Caco-2 (cell line): Measurements from ENCODE around the gene PLA2G4F. TPM values are rescaled to one million over a fixed set of nuclear protein-coding genes. Genes with fewer than 3 reads are reported as not detected.

Experiments
- BruUV-seq: library from RNA; stranded (reverse); fragments of 400-500 nt; replicated peaks from 2 replicates; lab custom pipeline; 2021; lab: Mats Ljungman, UMichigan
- CTCF ChIA-PET: fragments of 300-600 bp; sonication (Branson Sonifier 250); formaldehyde crosslinking; loops from one replicate; lab custom pipeline; 2022; ENCODE audit warnings: antibody characterized with exemption; lab: Charles Lee
- POLR2A ChIA-PET: fragments of 300-600 bp; sonication (Branson Sonifier 250); formaldehyde crosslinking; loops from one replicate; lab custom pipeline; 2022; ENCODE audit warnings: antibody characterized with exemption; lab: Charles Lee
- DNase-seq, 2 experiments: peaks; one replicate each; pipeline versions ENCODE4 v3.0.0 to v3.0.0-alpha.2; 2020 to 2022
- H3K27me3 ChIP-seq: replicated peaks from 2 replicates; pipeline ENCODE4 v1.6.0; 2011; ENCODE audit warnings: low read length; ENCODE audit not compliant: control insufficient read depth, insufficient read depth
- H3K36me3 ChIP-seq: 2 replicates; pipeline ENCODE4 v1.5.1; 2011; ENCODE audit warnings: low read length; ENCODE audit not compliant: control insufficient read depth, insufficient read depth
- H3K4me1 ChIP-seq: fragments of 250-450 bp; sonication (Bioruptor Pico); 2 replicates; pipeline ENCODE4 v1.5.1; 2020; ENCODE audit warnings: mild to moderate bottlenecking
- H3K4me3 ChIP-seq: 2 replicates; pipeline ENCODE4 v1.5.1; 2011; ENCODE audit warnings: low read depth, mild to moderate bottlenecking, control low read depth, low read length
- H3K9me3 ChIP-seq: fragments of 250-450 bp; sonication (Bioruptor Pico); 2 replicates; pipeline ENCODE4 v1.5.1; 2020; ENCODE audit warnings: mild to moderate bottlenecking, moderate library complexity
- H3K27ac Mint-ChIP-seq: one replicate; pipeline ENCODE4 v1.8.0; 2022; ENCODE audit warnings: mixed read lengths; ENCODE audit not compliant: unreplicated experiment
- H3K27me3 Mint-ChIP-seq: one replicate; pipeline ENCODE4 v1.8.0; 2022; ENCODE audit warnings: mixed read lengths; ENCODE audit not compliant: insufficient read depth, unreplicated experiment
- H3K36me3 Mint-ChIP-seq: one replicate; pipeline ENCODE4 v1.8.0; 2022; ENCODE audit warnings: mild to moderate bottlenecking, mixed read lengths; ENCODE audit not compliant: insufficient read depth, unreplicated experiment
- H3K4me1 Mint-ChIP-seq: one replicate; pipeline ENCODE4 v1.8.0; 2022; ENCODE audit warnings: low read depth, mixed read lengths; ENCODE audit not compliant: unreplicated experiment
- H3K4me3 Mint-ChIP-seq: one replicate; pipeline ENCODE4 v1.8.0; 2022; ENCODE audit warnings: mild to moderate bottlenecking, moderate library complexity, mixed read lengths; ENCODE audit not compliant: unreplicated experiment
- H3K9me3 Mint-ChIP-seq: one replicate; pipeline ENCODE4 v1.8.0; 2022; ENCODE audit warnings: mixed read lengths; ENCODE audit not compliant: unreplicated experiment
- intact Hi-C: fragments of 100-400 bp; cut with micrococcal nuclease; formaldehyde crosslinking; loops from one replicate; pipeline ENCODE4 v1.10.0; 2022; ENCODE audit not compliant: unreplicated experiment
- total RNA-seq: library from RNA; stranded (reverse); gene quantifications from 2 replicates; pipeline ENCODE4 v1.2.3, GENCODE V29; 2022
- TF ChIP-seq, protein P1 (sequence below), 2 experiments: fragments of 200-600 bp in 1 of 2; IDR thresholded peaks; 1 replicate in 1 of 2; 2 replicates in 1 of 2; pipeline versions ENCODE4 v1.5.1 to v1.8.0; 2011 to 2022; ENCODE audit warnings: antibody characterized with exemption in 1 of 2, control low read depth in 1 of 2, inconsistent platforms in 1 of 2, low read depth in 1 of 2, low read length in 1 of 2, mild to moderate bottlenecking in 1 of 2, moderate library complexity in 1 of 2; ENCODE audit not compliant: insufficient read depth in 1 of 2, severe bottlenecking in 1 of 2, unreplicated experiment in 1 of 2

The PLA2G4F gene
- total RNA-seq, 1 experiment from 2014 or later: 2.9 TPM

DNA sequence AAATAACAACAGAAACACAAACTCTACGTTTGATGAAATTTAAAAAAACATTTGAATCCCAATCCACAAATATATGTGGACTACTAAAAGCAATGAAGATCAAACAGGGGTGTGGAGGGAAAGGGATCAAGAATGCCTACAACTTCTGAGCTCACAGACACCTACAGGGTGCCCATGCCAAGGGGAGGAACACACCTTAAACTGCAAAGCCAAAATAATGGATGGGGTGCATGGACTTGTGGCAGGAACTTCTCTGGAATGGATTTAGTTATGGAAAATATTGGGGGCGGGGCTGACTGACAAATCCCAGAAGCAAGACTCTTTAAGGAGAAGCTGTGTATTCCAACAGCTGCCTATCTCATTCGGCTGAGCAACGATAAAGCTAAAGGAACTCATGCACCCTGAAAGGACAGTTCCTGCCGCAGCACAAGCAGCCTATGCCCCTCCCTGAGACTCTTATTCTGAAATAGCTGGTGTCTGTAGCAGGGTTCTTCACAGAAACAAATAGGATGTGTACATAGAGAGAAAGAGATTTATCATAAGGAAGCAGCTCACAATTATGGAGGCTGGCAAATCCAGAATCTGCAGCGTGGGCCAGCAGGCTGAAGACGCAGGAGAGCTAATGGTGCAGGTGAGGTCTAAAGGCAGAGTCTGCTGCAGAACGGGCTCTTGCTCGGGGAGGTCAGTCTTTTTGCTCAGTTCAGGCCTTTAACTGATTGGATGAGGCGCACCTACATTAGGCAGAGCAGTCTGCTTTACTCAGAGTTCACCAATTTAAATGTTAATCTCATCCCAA lies 37.6 kb downstream of the PLA2G4F start:
- TF ChIP-seq, protein P1, sequence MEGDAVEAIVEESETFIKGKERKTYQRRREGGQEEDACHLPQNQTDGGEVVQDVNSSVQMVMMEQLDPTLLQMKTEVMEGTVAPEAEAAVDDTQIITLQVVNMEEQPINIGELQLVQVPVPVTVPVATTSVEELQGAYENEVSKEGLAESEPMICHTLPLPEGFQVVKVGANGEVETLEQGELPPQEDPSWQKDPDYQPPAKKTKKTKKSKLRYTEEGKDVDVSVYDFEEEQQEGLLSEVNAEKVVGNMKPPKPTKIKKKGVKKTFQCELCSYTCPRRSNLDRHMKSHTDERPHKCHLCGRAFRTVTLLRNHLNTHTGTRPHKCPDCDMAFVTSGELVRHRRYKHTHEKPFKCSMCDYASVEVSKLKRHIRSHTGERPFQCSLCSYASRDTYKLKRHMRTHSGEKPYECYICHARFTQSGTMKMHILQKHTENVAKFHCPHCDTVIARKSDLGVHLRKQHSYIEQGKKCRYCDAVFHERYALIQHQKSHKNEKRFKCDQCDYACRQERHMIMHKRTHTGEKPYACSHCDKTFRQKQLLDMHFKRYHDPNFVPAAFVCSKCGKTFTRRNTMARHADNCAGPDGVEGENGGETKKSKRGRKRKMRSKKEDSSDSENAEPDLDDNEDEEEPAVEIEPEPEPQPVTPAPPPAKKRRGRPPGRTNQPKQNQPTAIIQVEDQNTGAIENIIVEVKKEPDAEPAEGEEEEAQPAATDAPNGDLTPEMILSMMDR (IDR thresholded peaks at IDR 0.05; ENCODE audit: insufficient read depth in 1 of 2, low read depth in 1 of 2, low read length in 1 of 2, severe bottlenecking in 1 of 2, unreplicated experiment in 1 of 2): no peak
- no peak overlapping the region for H3K4me3 Mint-ChIP-seq
- no peaks in the 10 kb centered on the region for H3K27me3 Mint-ChIP-seq
- POLR2A ChIA-PET: no interaction called here
- H3K36me3 Mint-ChIP-seq: no peaks in the 10 kb centered on the region
- no peaks in the 10 kb centered on the region for H3K4me1 ChIP-seq
- intact Hi-C loops: no loop called here
- H3K27me3 ChIP-seq: no peaks in the 10 kb centered on the region
- no peaks in the 10 kb centered on the region for H3K4me1 Mint-ChIP-seq
- BruUV-seq: no TSS peak
- CTCF ChIA-PET: interaction anchor here (0.6 to 1.6 kb wide), 4 partner anchors 9 to 366 kb away, joined by 3 to 5 read pairs (median 4); no protein-coding TSS in a partner anchor
- no peaks in the 10 kb centered on the region for H3K36me3 ChIP-seq
- DNase-seq: no peak
- no peaks in the 10 kb centered on the region for H3K9me3 ChIP-seq
- H3K27ac Mint-ChIP-seq: no peak overlapping the region
- H3K4me3 ChIP-seq: no peak overlapping the region
- H3K9me3 Mint-ChIP-seq: no peaks in the 10 kb centered on the region

DNA sequence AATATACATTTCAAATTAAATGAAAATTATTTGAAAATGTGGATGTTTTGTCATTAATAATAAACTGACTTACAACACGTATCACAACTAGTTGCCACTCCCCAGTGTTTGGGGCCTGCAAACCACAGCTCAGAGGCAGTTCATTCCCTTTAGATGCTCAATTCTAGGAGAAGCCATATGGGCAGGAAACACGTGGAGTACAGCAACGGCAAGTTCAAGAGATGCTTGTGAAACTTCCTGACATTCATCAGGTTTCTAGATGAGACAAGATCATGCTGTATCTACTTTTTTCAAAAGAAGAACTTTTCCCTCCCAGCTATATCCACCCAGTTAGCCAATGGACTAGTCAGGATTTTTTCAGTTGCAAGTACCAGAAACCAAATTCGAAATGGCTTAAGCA lies 44.5 kb downstream of the PLA2G4F start:
- CTCF ChIA-PET: no interaction called here
- TF ChIP-seq, protein P1 (IDR thresholded peaks at IDR 0.05; ENCODE audit: insufficient read depth in 1 of 2, low read depth in 1 of 2, low read length in 1 of 2, severe bottlenecking in 1 of 2, unreplicated experiment in 1 of 2): no peak
- Histone ChIP-seq H3K36me3 (no peaks in the 10 kb centered on the region), H3K27me3 (no peaks in the 10 kb centered on the region), H3K4me1 (no peaks in the 10 kb centered on the region), H3K9me3 (no peaks in the 10 kb centered on the region; the same call in 1 of the 2 replicates), H3K4me3 (no peak overlapping the region)
- DNase-seq: no peak
- no peaks in the 10 kb centered on the region for H3K4me1 Mint-ChIP-seq
- intact Hi-C loops: no loop called here
- no peaks in the 10 kb centered on the region for H3K27me3 Mint-ChIP-seq
- BruUV-seq: no TSS peak
- H3K4me3 Mint-ChIP-seq: no peak overlapping the region
- no peak overlapping the region for H3K27ac Mint-ChIP-seq
- no peaks in the 10 kb centered on the region for H3K36me3 Mint-ChIP-seq
- POLR2A ChIA-PET: no interaction called here
- no peaks in the 10 kb centered on the region for H3K9me3 Mint-ChIP-seq

DNA sequence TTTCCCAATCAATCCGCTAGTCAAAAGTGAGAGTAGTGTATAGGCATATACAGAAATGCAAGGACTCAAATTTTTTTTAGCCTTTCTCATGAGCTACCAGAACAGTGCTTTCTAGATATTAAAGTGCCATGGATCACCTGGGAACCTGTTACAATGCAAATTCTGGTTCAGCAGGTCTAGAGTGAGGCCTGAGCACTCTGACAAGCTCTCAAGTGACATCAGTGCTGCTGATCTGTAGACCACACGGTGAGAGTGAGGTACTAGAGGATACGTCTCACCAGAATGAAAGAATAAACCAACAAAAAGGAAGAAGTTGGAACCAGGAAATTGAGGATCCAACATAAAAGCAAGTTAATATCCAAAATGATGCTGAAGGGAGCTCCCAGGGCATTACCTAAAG lies 46.1 kb downstream of the PLA2G4F start:
- no peak for DNase-seq
- no TSS peak for BruUV-seq
- ChIA-PET CTCF (interaction anchor here (0.6 to 1.0 kb wide), 2 partner anchors 8 to 282 kb away, joined by 3 to 4 read pairs; no protein-coding TSS in a partner anchor), POLR2A (no interaction called here)
- Histone ChIP-seq H3K27me3 (no peaks in the 10 kb centered on the region), H3K4me3 (no peak overlapping the region), H3K9me3 (no peaks in the 10 kb centered on the region; the same call in 1 of the 2 replicates), H3K36me3 (no peaks in the 10 kb centered on the region), H3K4me1 (no peaks in the 10 kb centered on the region)
- intact Hi-C loops: no loop called here
- Mint-ChIP-seq H3K27me3 (no peaks in the 10 kb centered on the region), H3K4me3 (no peak overlapping the region), H3K27ac (no peak overlapping the region), H3K4me1 (no peaks in the 10 kb centered on the region), H3K36me3 (no peaks in the 10 kb centered on the region), H3K9me3 (no peaks in the 10 kb centered on the region)
- TF ChIP-seq, protein P1 (IDR thresholded peaks at IDR 0.05; ENCODE audit: insufficient read depth in 1 of 2, low read depth in 1 of 2, low read length in 1 of 2, severe bottlenecking in 1 of 2, unreplicated experiment in 1 of 2): no peak
